CD4-positive, alpha-beta T cell (primary cell): Measurements from ENCODE around the gene MUC4. TPM values are rescaled to one million over a fixed set of nuclear protein-coding genes. Genes with fewer than 3 reads are reported as not detected.

Source experiments
- ATAC-seq: fragments of 200-7000 bp; cut with Tn5 transposase; one replicate; pipeline ENCODE4 v1.10.0; 2022; ENCODE audit warnings: mild to moderate bottlenecking; ENCODE audit not compliant: poor library complexity
- CTCF ChIA-PET: fragments of 350-600 bp; sonication (Branson Sonifier 250); formaldehyde crosslinking; loops from one replicate; lab custom pipeline; 2021; ENCODE audit warnings: antibody characterized with exemption, inconsistent platforms; lab: Charles Lee
- POLR2A ChIA-PET: fragments of 350-600 bp; sonication (Branson Sonifier 250); formaldehyde crosslinking; loops from one replicate; lab custom pipeline; 2021; ENCODE audit warnings: antibody characterized with exemption, inconsistent platforms; lab: Charles Lee
- DNase-seq, 14 experiments: peaks; one replicate each; pipeline ENCODE4 v3.0.0-alpha.2; 2013 to 2020; ENCODE audit warnings: mixed read lengths in 2 of 14
- H3K27ac ChIP-seq, 2 donors: one replicate each; pipeline versions ENCODE4 v1.5.1 to v1.7.0; 2013; ENCODE audit warnings: low read length in 2 of 2, low read depth in 1 of 2, mild to moderate bottlenecking in 1 of 2
- H3K27me3 ChIP-seq, 2 experiments: 1 replicate in 1 of 2; 2 replicates in 1 of 2; pipeline versions ENCODE4 v1.6.1 to v1.7.0; 2013; ENCODE audit warnings: low read length in 2 of 2, control low read depth in 1 of 2, mild to moderate bottlenecking in 1 of 2, moderate library complexity in 1 of 2; ENCODE audit not compliant: insufficient read depth in 2 of 2, control insufficient read depth in 1 of 2
- H3K36me3 ChIP-seq: one replicate; pipeline ENCODE4 v1.6.1; 2013; ENCODE audit warnings: low read length, control low read depth; ENCODE audit not compliant: insufficient read depth
- H3K4me1 ChIP-seq: one replicate; pipeline ENCODE4 v1.6.1; 2013; ENCODE audit warnings: low read length, control low read depth; ENCODE audit not compliant: insufficient read depth
- H3K4me3 ChIP-seq: one replicate; pipeline ENCODE4 v1.5.1; 2013; ENCODE audit warnings: mild to moderate bottlenecking, low read length, moderate library complexity
- H3K9me3 ChIP-seq, 2 experiments: 1 replicate in 1 of 2; 2 replicates in 1 of 2; pipeline versions ENCODE4 v1.6.1 to v1.7.0; 2013; ENCODE audit warnings: low read length in 2 of 2, mild to moderate bottlenecking in 2 of 2, control low read depth in 1 of 2, moderate library complexity in 1 of 2; ENCODE audit not compliant: control insufficient read depth in 1 of 2, insufficient read depth in 1 of 2
- H3K27ac Mint-ChIP-seq: one replicate; pipeline ENCODE4 v1.8.0; 2020; ENCODE audit warnings: mixed read lengths
- H3K27me3 Mint-ChIP-seq: one replicate; pipeline ENCODE4 v1.8.0; 2021; ENCODE audit warnings: mixed read lengths
- H3K36me3 Mint-ChIP-seq: one replicate; pipeline ENCODE4 v1.8.0; 2021; ENCODE audit warnings: low read depth, mixed read lengths
- H3K4me1 Mint-ChIP-seq: one replicate; pipeline ENCODE4 v1.8.0; 2021; ENCODE audit warnings: low read depth, mixed read lengths
- H3K4me3 Mint-ChIP-seq: one replicate; pipeline ENCODE4 v1.8.0; 2020; ENCODE audit warnings: mild to moderate bottlenecking, mixed read lengths
- H3K9me3 Mint-ChIP-seq: one replicate; pipeline ENCODE4 v1.8.0; 2020; ENCODE audit warnings: mixed read lengths
- intact Hi-C, 2 experiments: fragments of 100-400 bp; cut with DNase I in 1 of 2; cut with micrococcal nuclease in 1 of 2; formaldehyde crosslinking; loops; one replicate each; pipeline versions ENCODE4 v1.15.1 to v1.9.0; 2023 to 2025; cut with DNase I, micrococcal nuclease
- total RNA-seq, 174 experiments: library from RNA in 2 of 174; stranded (reverse) in 2 of 174; gene quantifications; one replicate each; pipeline ENCODE4 v1.2.3 and lab custom pipeline; 2021 to 2026
- TF ChIP-seq, protein P1 (sequence below): fragments of 200-600 bp; IDR thresholded peaks from one replicate; pipeline ENCODE4 v1.8.0; 2022; ENCODE audit warnings: antibody characterized with exemption, mild to moderate bottlenecking

The MUC4 gene
- total RNA-seq, 2 experiments from 2014 or later, result not detected

- no peaks in the 10 kb centered on the region for H3K4me1 Mint-ChIP-seq
- DNase-seq (no peak), ATAC-seq (no peak)
- CTCF ChIA-PET, result no interaction called here
- Histone ChIP-seq H3K36me3 (no peaks in the 10 kb centered on the region), H3K27ac (no peak overlapping the region), H3K4me3 (no peak overlapping the region), H3K4me1 (no peaks in the 10 kb centered on the region), H3K27me3 (peaks cover 0 to 3% of the 10 kb centered on the region in 2 experiments), H3K9me3 (no peaks in the 10 kb centered on the region)
- POLR2A ChIA-PET, result no interaction called here
- intact Hi-C loops, result no loop called here
- H3K36me3 Mint-ChIP-seq, result no peaks in the 10 kb centered on the region
- TF ChIP-seq, protein P1, sequence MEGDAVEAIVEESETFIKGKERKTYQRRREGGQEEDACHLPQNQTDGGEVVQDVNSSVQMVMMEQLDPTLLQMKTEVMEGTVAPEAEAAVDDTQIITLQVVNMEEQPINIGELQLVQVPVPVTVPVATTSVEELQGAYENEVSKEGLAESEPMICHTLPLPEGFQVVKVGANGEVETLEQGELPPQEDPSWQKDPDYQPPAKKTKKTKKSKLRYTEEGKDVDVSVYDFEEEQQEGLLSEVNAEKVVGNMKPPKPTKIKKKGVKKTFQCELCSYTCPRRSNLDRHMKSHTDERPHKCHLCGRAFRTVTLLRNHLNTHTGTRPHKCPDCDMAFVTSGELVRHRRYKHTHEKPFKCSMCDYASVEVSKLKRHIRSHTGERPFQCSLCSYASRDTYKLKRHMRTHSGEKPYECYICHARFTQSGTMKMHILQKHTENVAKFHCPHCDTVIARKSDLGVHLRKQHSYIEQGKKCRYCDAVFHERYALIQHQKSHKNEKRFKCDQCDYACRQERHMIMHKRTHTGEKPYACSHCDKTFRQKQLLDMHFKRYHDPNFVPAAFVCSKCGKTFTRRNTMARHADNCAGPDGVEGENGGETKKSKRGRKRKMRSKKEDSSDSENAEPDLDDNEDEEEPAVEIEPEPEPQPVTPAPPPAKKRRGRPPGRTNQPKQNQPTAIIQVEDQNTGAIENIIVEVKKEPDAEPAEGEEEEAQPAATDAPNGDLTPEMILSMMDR, result no peak
- H3K27ac Mint-ChIP-seq, result no peak overlapping the region
- no peaks in the 10 kb centered on the region for H3K9me3 Mint-ChIP-seq
- no peaks in the 10 kb centered on the region for H3K27me3 Mint-ChIP-seq
- H3K4me3 Mint-ChIP-seq, result no peak overlapping the region
Measured at GRCh38 chr3:195823999-195824398, 12.3 kb upstream of the MUC4 start.

DNA sequence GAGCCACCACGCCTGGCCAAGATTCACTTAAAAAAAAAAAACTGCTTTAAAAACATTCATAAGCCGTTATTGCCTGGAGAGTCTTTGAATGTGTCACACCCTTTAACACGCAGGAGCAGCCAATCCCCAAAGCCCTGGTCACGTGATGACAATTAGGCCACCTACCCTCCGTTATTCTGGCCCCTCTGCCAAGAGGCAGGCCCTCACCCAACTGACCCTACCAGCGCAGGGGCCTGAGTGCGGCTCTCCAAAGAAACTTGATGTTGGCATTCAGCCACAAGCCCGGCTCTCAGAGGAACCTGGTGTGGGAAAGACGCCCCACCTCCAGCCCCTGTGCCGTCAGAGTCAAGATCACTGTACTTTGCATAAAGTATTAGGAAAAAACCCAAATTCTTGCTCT is 11.6 kb upstream of the MUC4 start:
- DNase-seq (no peak), ATAC-seq (no peak)
- no peak overlapping the region for H3K4me3 ChIP-seq
- ChIA-PET CTCF (no interaction called here), POLR2A (no interaction called here)
- no peaks in the 10 kb centered on the region for H3K9me3 Mint-ChIP-seq
- H3K4me1 ChIP-seq, result no peaks in the 10 kb centered on the region
- no peaks in the 10 kb centered on the region for H3K36me3 Mint-ChIP-seq
- H3K27me3 ChIP-seq, result peaks cover 0 to 3% of the 10 kb centered on the region in 2 experiments
- H3K9me3 ChIP-seq, result no peaks in the 10 kb centered on the region
- no peaks in the 10 kb centered on the region for H3K27me3 Mint-ChIP-seq
- H3K36me3 ChIP-seq, result no peaks in the 10 kb centered on the region
- no peak overlapping the region for H3K4me3 Mint-ChIP-seq
- TF ChIP-seq, protein P1, result no peak
- intact Hi-C loops, result no loop called here
- no peak overlapping the region for H3K27ac Mint-ChIP-seq
- no peaks in the 10 kb centered on the region for H3K4me1 Mint-ChIP-seq
- no peak overlapping the region for H3K27ac ChIP-seq

DNA sequence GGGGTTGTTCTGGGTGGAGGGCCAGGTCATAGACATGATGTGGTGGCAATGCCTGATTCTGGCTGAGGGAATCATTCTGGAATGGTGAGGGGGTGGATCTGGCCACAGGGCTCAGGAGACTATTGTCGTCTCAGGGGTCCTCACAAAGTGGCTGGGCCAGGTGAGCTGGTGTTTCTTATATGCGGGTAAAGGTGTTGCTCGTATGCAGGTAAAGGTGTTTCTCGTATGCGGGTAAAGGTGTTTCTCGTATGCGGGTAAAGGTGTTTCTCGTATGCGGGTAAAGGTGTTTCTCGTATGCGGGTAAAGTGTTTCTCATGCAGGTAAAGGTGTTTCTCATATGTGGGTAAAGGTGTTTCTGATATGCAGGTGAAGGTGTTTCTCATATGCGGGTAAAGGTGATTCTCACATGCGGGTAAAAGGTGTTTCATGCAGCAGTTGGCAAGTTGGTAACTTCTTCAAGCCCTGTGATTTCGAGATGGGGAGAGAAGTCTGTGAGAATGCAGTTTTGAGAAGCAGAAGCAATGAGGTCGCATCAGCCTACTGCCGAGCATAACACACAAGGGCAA is 10.5 kb upstream of the MUC4 start:
- POLR2A ChIA-PET, result no interaction called here
- no peaks in the 10 kb centered on the region for H3K27me3 Mint-ChIP-seq

More for the DNA sequence above, 10.5 kb upstream of the MUC4 start:
- ATAC-seq (no peak), DNase-seq (no peak)
- H3K9me3 Mint-ChIP-seq, result no peaks in the 10 kb centered on the region
- H3K36me3 Mint-ChIP-seq, result no peaks in the 10 kb centered on the region
- H3K27me3 ChIP-seq, result peaks cover 0 to 3% of the 10 kb centered on the region in 2 experiments
- CTCF ChIA-PET, result no interaction called here
- no peaks in the 10 kb centered on the region for H3K4me1 ChIP-seq
- TF ChIP-seq, protein P1, result no peak
- H3K27ac Mint-ChIP-seq, result no peak overlapping the region
- no peak overlapping the region for H3K27ac ChIP-seq
- intact Hi-C loops, result no loop called here
- H3K4me3 Mint-ChIP-seq, result no peak overlapping the region
- H3K4me3 ChIP-seq, result no peak overlapping the region
- peaks cover 0 to 4% of the 10 kb centered on the region in 2 experiments for H3K9me3 ChIP-seq
- no peaks in the 10 kb centered on the region for H3K4me1 Mint-ChIP-seq
- H3K36me3 ChIP-seq, result no peaks in the 10 kb centered on the region
